Measurements from ENCODE around the gene RSRC1.
"Not testable (repeated sequence)": the region's sequence is repeated elsewhere in the genome, so short reads cannot be mapped to it uniquely, and the experiment has no call there.

The RSRC1 gene

DNA sequence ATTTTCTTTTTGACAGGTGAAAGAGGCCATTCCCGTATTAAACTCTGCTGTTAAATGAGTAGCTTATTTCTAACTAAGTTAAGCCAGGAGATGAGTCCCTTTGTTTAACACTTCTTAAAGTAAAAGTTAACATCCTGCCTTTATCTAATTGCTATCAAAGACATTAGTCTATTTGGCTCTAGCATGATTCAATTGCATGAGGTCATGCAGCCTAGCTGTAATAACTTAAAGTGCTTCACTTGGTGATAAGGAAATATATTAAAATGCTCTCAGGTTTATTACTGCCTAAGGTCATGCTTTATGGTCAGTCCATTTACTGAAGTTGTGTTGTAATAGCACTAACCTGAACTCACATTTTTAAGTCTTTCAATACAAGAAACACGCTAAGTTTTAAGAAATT is 378.8 kb downstream of the RSRC1 start:
- DNase-seq: no peak
- TF ChIP-seq, protein P1, sequence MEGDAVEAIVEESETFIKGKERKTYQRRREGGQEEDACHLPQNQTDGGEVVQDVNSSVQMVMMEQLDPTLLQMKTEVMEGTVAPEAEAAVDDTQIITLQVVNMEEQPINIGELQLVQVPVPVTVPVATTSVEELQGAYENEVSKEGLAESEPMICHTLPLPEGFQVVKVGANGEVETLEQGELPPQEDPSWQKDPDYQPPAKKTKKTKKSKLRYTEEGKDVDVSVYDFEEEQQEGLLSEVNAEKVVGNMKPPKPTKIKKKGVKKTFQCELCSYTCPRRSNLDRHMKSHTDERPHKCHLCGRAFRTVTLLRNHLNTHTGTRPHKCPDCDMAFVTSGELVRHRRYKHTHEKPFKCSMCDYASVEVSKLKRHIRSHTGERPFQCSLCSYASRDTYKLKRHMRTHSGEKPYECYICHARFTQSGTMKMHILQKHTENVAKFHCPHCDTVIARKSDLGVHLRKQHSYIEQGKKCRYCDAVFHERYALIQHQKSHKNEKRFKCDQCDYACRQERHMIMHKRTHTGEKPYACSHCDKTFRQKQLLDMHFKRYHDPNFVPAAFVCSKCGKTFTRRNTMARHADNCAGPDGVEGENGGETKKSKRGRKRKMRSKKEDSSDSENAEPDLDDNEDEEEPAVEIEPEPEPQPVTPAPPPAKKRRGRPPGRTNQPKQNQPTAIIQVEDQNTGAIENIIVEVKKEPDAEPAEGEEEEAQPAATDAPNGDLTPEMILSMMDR (IDR thresholded peaks at IDR 0.05; ENCODE audit: low read depth, low read length, missing control alignments): no peak
- Histone ChIP-seq H3K36me3 (replicated peaks) (no peaks in the 10 kb centered on the region), H3K4me3 (ENCODE audit: low read depth, low read length) (no peak overlapping the region), H3K27ac (no peak overlapping the region), H3K27me3 (replicated peaks) (no peaks in the 10 kb centered on the region)
- in situ Hi-C loops (cut with HindIII; ENCODE audit: low pct_ligation_motif_present, low sequenced_read_pairs): no loop called here

DNA sequence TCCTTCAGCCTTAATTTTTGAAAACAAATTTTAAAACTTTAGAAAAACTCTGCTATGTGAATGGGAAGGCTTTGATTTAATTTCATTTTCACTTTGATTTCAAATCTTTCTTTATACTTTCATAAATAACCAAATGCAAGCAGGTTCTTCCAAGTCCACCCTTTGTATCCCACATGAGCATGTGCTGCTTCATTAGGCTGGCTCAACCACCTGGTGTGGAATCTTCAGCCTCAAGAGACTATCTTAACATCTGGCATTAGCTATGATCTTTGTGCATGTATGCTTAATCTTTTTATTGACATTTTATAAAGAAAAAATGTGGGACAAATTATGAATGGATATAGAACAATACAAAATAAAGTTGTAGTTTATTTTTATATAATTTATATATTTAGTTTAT is 379.3 kb downstream of the RSRC1 start:
- H3K36me3 ChIP-seq (replicated peaks): no peaks in the 10 kb centered on the region
- in situ Hi-C loops (cut with HindIII; ENCODE audit: low pct_ligation_motif_present, low sequenced_read_pairs): no loop called here
- no peak overlapping the region for H3K27ac ChIP-seq
- no peaks in the 10 kb centered on the region for H3K27me3 ChIP-seq (replicated peaks)
- TF ChIP-seq, protein P1 (IDR thresholded peaks at IDR 0.05; ENCODE audit: low read depth, low read length, missing control alignments): no peak
- H3K4me3 ChIP-seq (ENCODE audit: low read depth, low read length): no peak overlapping the region
- DNase-seq: no peak

DNA sequence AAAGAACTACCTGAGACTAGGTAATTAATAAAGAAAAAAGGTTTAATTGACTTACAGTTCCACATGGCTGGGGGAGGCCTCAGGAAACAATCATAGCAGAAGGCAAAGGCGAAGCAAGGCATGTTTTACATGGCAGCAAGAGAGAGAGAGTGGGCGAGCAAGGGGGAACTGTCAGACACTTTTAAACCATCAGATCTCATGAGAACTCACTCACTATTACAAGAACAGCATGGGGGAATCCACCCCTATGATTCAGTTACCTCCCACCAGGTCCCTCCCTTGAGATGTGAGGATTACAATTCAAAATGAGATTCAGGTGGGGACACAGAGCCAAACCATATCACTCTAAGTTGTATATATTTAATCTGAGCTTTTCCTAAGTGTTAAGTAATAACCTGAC is 382.1 kb downstream of the RSRC1 start:
- Histone ChIP-seq H3K27me3 (replicated peaks) (no peaks in the 10 kb centered on the region), H3K27ac (no peak overlapping the region), H3K36me3 (replicated peaks) (no peaks in the 10 kb centered on the region), H3K4me3 (ENCODE audit: low read depth, low read length) (no peak overlapping the region)
- no peak for DNase-seq
- TF ChIP-seq, protein P1 (IDR thresholded peaks at IDR 0.05; ENCODE audit: low read depth, low read length, missing control alignments): no peak
- in situ Hi-C loops (cut with HindIII; ENCODE audit: low pct_ligation_motif_present, low sequenced_read_pairs): no loop called here

DNA sequence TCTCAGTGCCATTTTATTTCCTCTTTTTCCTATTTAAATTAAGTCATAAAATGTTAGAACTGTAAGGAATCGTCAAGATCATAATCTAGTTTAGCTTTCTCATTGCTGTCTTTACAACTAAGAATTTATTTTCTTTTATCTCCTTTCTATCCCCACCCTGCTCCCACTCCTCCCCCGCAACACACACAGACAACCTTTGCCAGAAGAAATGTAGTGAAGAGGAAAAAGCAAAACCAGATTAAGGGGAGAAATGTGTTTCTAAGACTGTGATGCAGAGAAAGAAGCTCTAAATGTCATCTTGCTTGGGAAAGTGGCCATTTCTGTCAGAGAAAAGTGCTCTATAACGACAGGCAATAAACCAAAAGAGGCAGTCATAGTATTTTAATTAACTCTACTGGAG is 382.8 kb downstream of the RSRC1 start:
- in situ Hi-C loops (cut with HindIII; ENCODE audit: low pct_ligation_motif_present, low sequenced_read_pairs): no loop called here
- TF ChIP-seq, protein P1 (IDR thresholded peaks at IDR 0.05; ENCODE audit: low read depth, low read length, missing control alignments): no peak
- Histone ChIP-seq H3K27ac (no peak overlapping the region), H3K27me3 (replicated peaks) (no peaks in the 10 kb centered on the region), H3K36me3 (replicated peaks) (no peaks in the 10 kb centered on the region), H3K4me3 (ENCODE audit: low read depth, low read length) (no peak overlapping the region)
- DNase-seq: no peak

DNA sequence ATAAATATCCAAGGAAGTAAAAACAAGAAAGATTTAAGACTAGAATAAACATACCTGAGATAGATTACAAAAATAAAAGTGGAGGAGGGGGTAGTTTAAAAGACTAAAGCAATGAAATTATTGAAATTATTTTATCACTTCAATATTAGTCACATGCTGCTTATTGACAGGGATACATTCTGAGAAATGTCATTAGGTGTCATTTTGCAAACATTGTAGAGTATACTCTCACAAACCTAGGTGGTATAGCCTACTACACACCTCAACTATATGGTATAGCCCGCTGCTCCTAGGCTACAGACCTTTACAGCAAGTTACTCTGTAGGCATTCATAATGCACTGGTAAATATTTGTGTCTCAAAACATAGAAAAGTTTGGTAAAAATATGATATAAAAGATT is 384.0 kb downstream of the RSRC1 start:
- no peak for DNase-seq
- TF ChIP-seq, protein P1 (IDR thresholded peaks at IDR 0.05; ENCODE audit: low read depth, low read length, missing control alignments): no peak
- H3K4me3 ChIP-seq (ENCODE audit: low read depth, low read length): no peak overlapping the region
- no peaks in the 10 kb centered on the region for H3K36me3 ChIP-seq (replicated peaks)
- H3K27me3 ChIP-seq (replicated peaks): no peaks in the 10 kb centered on the region
- in situ Hi-C loops (cut with HindIII; ENCODE audit: low pct_ligation_motif_present, low sequenced_read_pairs): no loop called here
- no peak overlapping the region for H3K27ac ChIP-seq

DNA sequence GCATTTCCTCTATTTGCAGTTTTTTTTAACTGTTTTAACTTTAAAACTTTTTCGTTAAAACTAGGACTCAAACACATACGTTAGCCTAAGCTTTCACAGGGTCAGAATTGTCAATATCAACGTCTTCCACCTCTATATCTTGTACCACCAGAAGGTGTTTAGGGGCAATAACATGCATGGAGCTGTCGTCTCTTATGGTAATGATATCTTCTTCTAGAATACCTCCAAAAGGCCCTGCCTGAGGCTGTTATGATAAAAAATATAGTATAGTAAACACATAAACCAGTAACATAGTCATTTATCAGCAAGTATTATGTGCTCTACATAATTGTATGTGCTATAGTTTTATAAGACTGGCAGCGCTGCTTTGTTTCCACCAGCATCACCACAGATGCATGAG is 384.8 kb downstream of the RSRC1 start:
- H3K27me3 ChIP-seq (replicated peaks): no peaks in the 10 kb centered on the region
- H3K27ac ChIP-seq: no peak overlapping the region
- DNase-seq: no peak
- H3K4me3 ChIP-seq (ENCODE audit: low read depth, low read length): no peak overlapping the region
- TF ChIP-seq, protein P1 (IDR thresholded peaks at IDR 0.05; ENCODE audit: low read depth, low read length, missing control alignments): no peak
- in situ Hi-C loops (cut with HindIII; ENCODE audit: low pct_ligation_motif_present, low sequenced_read_pairs): no loop called here
- H3K36me3 ChIP-seq (replicated peaks): no peaks in the 10 kb centered on the region

DNA sequence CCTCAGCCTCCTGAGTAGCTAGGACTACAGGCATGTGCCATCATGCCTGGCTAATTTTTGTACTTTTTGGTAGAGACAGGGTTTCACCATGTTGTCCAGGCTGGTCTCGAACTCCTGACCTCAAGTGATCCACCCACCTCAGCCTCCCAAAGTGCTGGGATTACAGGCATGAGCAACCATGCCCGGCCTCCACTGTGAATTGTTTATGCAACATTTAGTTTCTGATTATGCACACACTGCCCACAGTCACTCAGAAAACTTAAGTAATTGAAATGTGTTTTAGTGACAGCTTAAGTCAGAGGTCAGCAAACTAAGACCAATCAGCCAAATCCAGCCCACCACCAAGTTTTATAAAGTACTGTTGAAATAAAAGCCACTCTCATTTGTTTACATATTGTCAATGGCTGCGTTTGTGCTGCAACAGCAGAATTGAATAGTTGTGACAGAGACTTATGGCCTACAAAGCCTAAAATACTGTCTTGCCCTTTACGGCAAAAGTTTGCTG is 385.6 kb downstream of the RSRC1 start:
- in situ Hi-C loops (cut with HindIII; ENCODE audit: low pct_ligation_motif_present, low sequenced_read_pairs); H3K36me3 ChIP-seq (replicated peaks); H3K27me3 ChIP-seq (replicated peaks); DNase-seq; H3K27ac ChIP-seq; H3K4me3 ChIP-seq (ENCODE audit: low read depth, low read length): not testable (repeated sequence)

All from brain microvascular endothelial cell (primary cell).